Measurements from ENCODE around the gene ZNF714.
"Not testable (repeated sequence)": the region's sequence is repeated elsewhere in the genome, so short reads cannot be mapped to it uniquely, and the experiment has no call there.

DNA sequence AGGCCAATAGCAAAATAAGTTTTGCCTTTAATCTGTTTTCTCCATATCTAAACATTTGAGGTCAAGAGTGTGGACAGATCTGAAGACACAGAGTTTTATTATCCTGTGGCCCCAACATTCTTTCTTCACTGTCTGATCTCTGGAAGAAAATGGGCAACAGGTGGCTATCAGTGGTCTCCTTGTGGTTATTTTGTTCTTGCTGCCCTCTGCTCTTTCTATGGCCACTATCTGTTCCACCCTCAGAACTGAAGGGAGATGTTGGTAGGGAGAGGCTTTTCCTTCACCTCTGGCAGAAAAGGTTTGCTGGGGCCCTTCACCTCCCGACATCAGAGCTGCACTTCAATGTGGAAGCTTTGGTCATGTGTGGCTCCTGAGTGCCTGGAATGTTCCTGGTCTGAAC lies 59.0 kb downstream of the ZNF714 start:
- TF ChIP-seq, protein P1, sequence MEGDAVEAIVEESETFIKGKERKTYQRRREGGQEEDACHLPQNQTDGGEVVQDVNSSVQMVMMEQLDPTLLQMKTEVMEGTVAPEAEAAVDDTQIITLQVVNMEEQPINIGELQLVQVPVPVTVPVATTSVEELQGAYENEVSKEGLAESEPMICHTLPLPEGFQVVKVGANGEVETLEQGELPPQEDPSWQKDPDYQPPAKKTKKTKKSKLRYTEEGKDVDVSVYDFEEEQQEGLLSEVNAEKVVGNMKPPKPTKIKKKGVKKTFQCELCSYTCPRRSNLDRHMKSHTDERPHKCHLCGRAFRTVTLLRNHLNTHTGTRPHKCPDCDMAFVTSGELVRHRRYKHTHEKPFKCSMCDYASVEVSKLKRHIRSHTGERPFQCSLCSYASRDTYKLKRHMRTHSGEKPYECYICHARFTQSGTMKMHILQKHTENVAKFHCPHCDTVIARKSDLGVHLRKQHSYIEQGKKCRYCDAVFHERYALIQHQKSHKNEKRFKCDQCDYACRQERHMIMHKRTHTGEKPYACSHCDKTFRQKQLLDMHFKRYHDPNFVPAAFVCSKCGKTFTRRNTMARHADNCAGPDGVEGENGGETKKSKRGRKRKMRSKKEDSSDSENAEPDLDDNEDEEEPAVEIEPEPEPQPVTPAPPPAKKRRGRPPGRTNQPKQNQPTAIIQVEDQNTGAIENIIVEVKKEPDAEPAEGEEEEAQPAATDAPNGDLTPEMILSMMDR (conservative IDR thresholded peaks at IDR 0.05; ENCODE audit: low read depth, low read length) = not testable (repeated sequence)
- not testable (repeated sequence) for TF ChIP-seq EZH2 (IDR thresholded peaks at IDR 0.05; ENCODE audit: low read length, unreplicated experiment)

Measured in PC-3 (cell line).